K562 (cell line): ENCODE data around the gene CD300A. TPM values are rescaled to one million over a fixed set of nuclear protein-coding genes. Genes with fewer than 3 reads are reported as not detected.

Experiments
- ATAC-seq: fragments of 200-7000 bp; cut with Tn5 transposase; 3 replicates; pipeline ENCODE4 v1.9.1; 2020; ENCODE audit warnings: moderate library complexity
- BruUV-seq: library from RNA; stranded (reverse); fragments of 400-500 nt; replicated peaks from 2 replicates; lab custom pipeline; 2021; lab: Mats Ljungman, UMichigan
- CTCF ChIA-PET: fragments of 300-600 bp; formaldehyde crosslinking; extraction: SDS; loops from one replicate; lab custom pipeline; 2021; ENCODE audit warnings: low intra/inter-chr PET ratio; lab: Yijun Ruan, JAX
- POLR2A ChIA-PET: fragments of 300-600, 350-650 bp; sonication (Branson Sonifier 250); formaldehyde crosslinking; extraction: SDS; loops from one replicate; lab custom pipeline; 2021; ENCODE audit warnings: antibody characterized with exemption, inconsistent platforms; lab: Yijun Ruan, JAX
- DNase-seq, 4 experiments: peaks; one replicate each; pipeline versions ENCODE4 v3.0.0 to v3.0.0-alpha.2; 2011 to 2018; ENCODE audit warnings: low spot score in 3 of 4, mixed read lengths in 3 of 4; ENCODE audit errors: extremely low read depth in 1 of 4
- FAIRE-seq: peaks from 2 replicates; lab custom pipeline; 2011; peaks lifted over from hg19 to GRCh38; lab: Jason Lieb, UNC
- H2AFZ ChIP-seq: 2 replicates; pipeline ENCODE4 v1.6.0; 2011; ENCODE audit warnings: low read depth, low read length, control low read depth, inconsistent platforms
- H3K27ac ChIP-seq: fragments of 200-600 bp; 3 replicates; pipeline ENCODE4 v1.8.0; 2011; ENCODE audit warnings: low read depth, mild to moderate bottlenecking, control low read depth, inconsistent platforms, low read length, moderate library complexity, mixed read lengths; ENCODE audit errors: extremely low read depth
- H3K27me3 ChIP-seq, 2 experiments: fragments of 300-600 bp in 1 of 2; 2 replicates in 1 of 2; 3 replicates in 1 of 2; pipeline versions ENCODE4 v1.6.0 to v1.8.0; 2011; ENCODE audit warnings: inconsistent platforms in 2 of 2, low read length in 2 of 2, mild to moderate bottlenecking in 1 of 2, mixed read lengths in 1 of 2, moderate library complexity in 1 of 2; ENCODE audit not compliant: control insufficient read depth in 2 of 2, insufficient read depth in 2 of 2
- H3K36me3 ChIP-seq: fragments of 300-600 bp; 3 replicates; pipeline ENCODE4 v1.8.0; 2011; ENCODE audit warnings: mild to moderate bottlenecking, low read length, inconsistent platforms; ENCODE audit not compliant: control insufficient read depth, insufficient read depth
- H3K4me1 ChIP-seq, 2 experiments: fragments of 200-600 bp in 1 of 2; replicated peaks in 1 of 2; 2 replicates in 1 of 2; 3 replicates in 1 of 2; pipeline versions ENCODE4 v1.5.1 to v1.8.0; 2011; ENCODE audit warnings: inconsistent platforms in 2 of 2, low read length in 2 of 2, mild to moderate bottlenecking in 1 of 2, mixed read lengths in 1 of 2, moderate library complexity in 1 of 2; ENCODE audit not compliant: control insufficient read depth in 2 of 2, insufficient read depth in 2 of 2
- H3K4me2 ChIP-seq: 2 replicates; pipeline ENCODE4 v1.6.1; 2011; ENCODE audit warnings: low read length, control low read depth, inconsistent platforms, mixed read lengths; ENCODE audit not compliant: insufficient read depth
- H3K4me3 ChIP-seq: fragments of 200-600 bp; sonication (generic), shearing (Covaris generic); 2 replicates; pipeline ENCODE4 v1.5.1; 2016; ENCODE audit warnings: control low read depth, inconsistent platforms
- H3K79me2 ChIP-seq: fragments of 200-600 bp; 3 replicates; pipeline ENCODE4 v1.8.0; 2011; ENCODE audit warnings: low read length, inconsistent platforms; ENCODE audit not compliant: control insufficient read depth, insufficient read depth
- H3K9ac ChIP-seq, 2 experiments: 2 replicates each; pipeline versions ENCODE4 v1.6.0 to v1.6.1; 2011; ENCODE audit warnings: low read depth in 2 of 2, low read length in 2 of 2, control low read depth in 1 of 2, inconsistent platforms in 1 of 2, mild to moderate bottlenecking in 1 of 2, mixed read lengths in 1 of 2; ENCODE audit not compliant: insufficient read depth in 1 of 2
- H3K9me1 ChIP-seq: one replicate; pipeline ENCODE4 v1.6.0; 2011; ENCODE audit warnings: inconsistent platforms, mild to moderate bottlenecking, low read length, moderate library complexity; ENCODE audit not compliant: control insufficient read depth, insufficient read depth
- H3K9me3 ChIP-seq: replicated peaks from 2 replicates; pipeline ENCODE4 v1.5.1; 2011; ENCODE audit warnings: low read depth, low read length, inconsistent platforms; ENCODE audit not compliant: control insufficient read depth, insufficient read depth
- H4K20me1 ChIP-seq: replicated peaks from 2 replicates; pipeline ENCODE4 v1.6.1; 2011; ENCODE audit warnings: low read length, inconsistent platforms, mixed read lengths; ENCODE audit not compliant: control insufficient read depth, insufficient read depth
- CXXC5 ChIP-seq: fragments of 250-450 bp; sonication (Bioruptor Pico); IDR thresholded peaks from 2 replicates; pipeline ENCODE4 v1.8.0; 2022; ENCODE audit warnings: inconsistent platforms, mild to moderate bottlenecking, moderate library complexity
- GTF2F1 ChIP-seq: IDR thresholded peaks from 2 replicates; pipeline ENCODE4 v1.6.1; 2011; ENCODE audit warnings: low read depth, low read length, improper control_type of control experiment
- HNRNPL ChIP-seq: fragments of 200-400 bp; formaldehyde crosslinking; IDR thresholded peaks from 2 replicates; pipeline ENCODE4 v1.6.1; 2017; ENCODE audit warnings: low read depth, mild to moderate bottlenecking, low read length
- IFI16 ChIP-seq: fragments of 250-450 bp; sonication (Bioruptor Pico); IDR thresholded peaks from 2 replicates; pipeline ENCODE4 v2.1.2; 2022; ENCODE audit warnings: mild to moderate bottlenecking, inconsistent platforms
- PHF8 ChIP-seq: fragments of 200-600 bp; sonication (generic); IDR thresholded peaks from 2 replicates; pipeline ENCODE4 v1.6.1; 2012; ENCODE audit warnings: mixed run types, mild to moderate bottlenecking, inconsistent platforms, low read length, moderate library complexity, borderline replicate concordance
- SRSF7 ChIP-seq: fragments of 200-400 bp; formaldehyde crosslinking; optimal IDR thresholded peaks from 2 replicates; pipeline ENCODE3; 2017; ENCODE audit warnings: mild to moderate bottlenecking, low read depth, low read length
- ZKSCAN8 ChIP-seq: fragments of 200-800 bp; sonication (Bioruptor generic); IDR thresholded peaks from 2 replicates; pipeline ENCODE4 v1.6.1; 2016; ENCODE audit warnings: missing genetic modification characterization, missing compliant biosample characterization
- ZNF311 ChIP-seq: fragments of 250-450 bp; sonication (Bioruptor Pico); IDR thresholded peaks from 2 replicates; pipeline ENCODE4 v1.4.0; 2020; ENCODE audit warnings: mild to moderate bottlenecking, moderate library complexity
- ZNF764 ChIP-seq: fragments of 250-450 bp; sonication (Bioruptor Pico); IDR thresholded peaks from 2 replicates; pipeline ENCODE4 v1.4.0; 2020; ENCODE audit warnings: low read depth, mild to moderate bottlenecking, moderate library complexity
- WGBS: fragments of 100-300 bp; shearing (Covaris generic); methylation state at CpG from one replicate; pipeline ENCODE4 v1.1.6; 2016; ENCODE audit warnings: low coverage, mixed read lengths; ENCODE audit not compliant: insufficient coverage; ENCODE audit errors: missing lambda C conversion rate; 5-methylcytosine and 5-hydroxymethylcytosine counted together
- in situ Hi-C: fragments of 300-500 bp; cut with MboI; formaldehyde crosslinking; loops from 4 replicates; pipeline ENCODE4 v1.15.0; 2018; ENCODE audit warnings: inconsistent platforms, mixed read lengths
- intact Hi-C: fragments of 100-400 bp; cut with micrococcal nuclease; formaldehyde crosslinking; loops from 2 replicates; pipeline ENCODE4 v1.14.2; 2022
- polyA plus RNA-seq, 8 experiments: library from polyadenylated mRNA; depleted of rRNA in 4 of 8; stranded (reverse) in 5 of 8; unstranded in 3 of 8; fragments of >200 nt; fragmentation: Nextera tagmentation in 2 of 8; fragmentation: Illumina TruSeq in 1 of 8; extraction: Ambion mirVana in 2 of 8; extraction: Trizol in 1 of 8; gene quantifications; 2 replicates each; pipeline versions ENCODE4 v1.2.1 to v1.2.3, GENCODE V29; 2011 to 2014; ENCODE audit warnings: inconsistent platforms in 1 of 8, missing spikeins in 1 of 8
- total RNA-seq, 7 experiments: library from RNA; depleted of rRNA in 6 of 7; stranded (reverse); fragments of >200 nt in 6 of 7; fragmentation: Illumina TruSeq in 2 of 7; extraction: Trizol in 2 of 7; gene quantifications; 2 replicates each; pipeline versions ENCODE4 v1.2.1 to v1.2.3, GENCODE V29; 2011 to 2021; ENCODE audit warnings: low replicate concordance in 1 of 7
- TF ChIP-seq, protein P1 (sequence below): sonication (generic); formaldehyde crosslinking; IDR thresholded peaks from 2 replicates; pipeline ENCODE4 v1.9.0; 2022; ENCODE audit warnings: mild to moderate bottlenecking, missing genetic modification reagents
- TF ChIP-seq, protein P2 (sequence below): fragments of 450-650 bp; IDR thresholded peaks from 2 replicates; pipeline ENCODE4 v1.6.1; 2016
- TF ChIP-seq, protein P3 (sequence below): fragments of 200-800 bp; sonication (Bioruptor generic); IDR thresholded peaks from 2 replicates; pipeline ENCODE4 v1.6.1; 2017; ENCODE audit warnings: missing genetic modification characterization, missing compliant biosample characterization

The CD300A gene
- total and polyA plus RNA-seq, 9 of the 15 experiments (the other 6 are each of a cell fraction or from before 2014, with no cell fraction given) = 0.21 to 1.7 (median 0.41) TPM; not detected in 1

DNA sequence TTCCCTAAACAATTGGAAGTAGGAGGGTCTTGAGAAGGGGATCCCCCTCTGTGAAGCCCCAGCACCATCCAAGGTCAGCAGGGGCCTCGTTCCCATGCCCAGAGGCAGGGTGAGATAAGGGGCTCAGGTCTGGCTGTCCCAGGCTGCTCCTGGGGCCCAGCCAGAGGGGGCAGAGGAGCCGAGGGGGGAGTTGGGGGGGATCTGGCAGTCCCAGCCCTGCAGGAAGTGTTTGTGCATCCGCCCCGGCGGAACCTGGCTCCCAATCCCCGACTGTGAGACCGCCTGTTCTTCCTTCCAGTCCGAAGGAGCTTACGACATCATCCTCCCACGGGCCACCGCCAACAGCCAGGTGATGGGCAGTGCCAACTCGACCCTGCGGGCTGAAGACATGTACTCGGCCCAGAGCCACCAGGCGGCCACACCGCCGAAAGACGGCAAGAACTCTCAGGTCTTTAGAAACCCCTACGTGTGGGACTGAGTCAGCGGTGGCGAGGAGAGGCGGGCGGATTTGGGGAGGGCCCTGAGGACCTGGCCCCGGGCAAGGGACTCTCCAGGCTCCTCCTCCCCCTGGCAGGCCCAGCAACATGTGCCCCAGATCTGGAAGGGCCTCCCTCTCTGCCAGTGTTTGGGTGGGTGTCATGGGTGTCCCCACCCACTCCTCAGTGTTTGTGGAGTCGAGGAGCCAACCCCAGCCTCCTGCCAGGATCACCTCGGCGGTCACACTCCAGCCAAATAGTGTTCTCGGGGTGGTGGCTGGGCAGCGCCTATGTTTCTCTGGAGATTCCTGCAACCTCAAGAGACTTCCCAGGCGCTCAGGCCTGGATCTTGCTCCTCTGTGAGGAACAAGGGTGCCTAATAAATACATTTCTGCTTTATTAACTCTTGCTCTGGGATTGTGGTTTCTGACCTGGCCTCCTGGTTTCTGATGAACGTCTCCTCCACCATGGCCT is 19.6 kb upstream of the CD300A start:
- POLR2A ChIA-PET = no interaction called here
- FAIRE-seq = no peak
- no peak overlapping the region for H3K9ac ChIP-seq
- H3K9me1 ChIP-seq = no peaks in the 10 kb centered on the region
- no peak for TF ChIP-seq HNRNPL
- TF ChIP-seq ZNF764 = no peak
- no peak for TF ChIP-seq CXXC5 (CRISPR knock-in tag)
- TF ChIP-seq, protein P1, sequence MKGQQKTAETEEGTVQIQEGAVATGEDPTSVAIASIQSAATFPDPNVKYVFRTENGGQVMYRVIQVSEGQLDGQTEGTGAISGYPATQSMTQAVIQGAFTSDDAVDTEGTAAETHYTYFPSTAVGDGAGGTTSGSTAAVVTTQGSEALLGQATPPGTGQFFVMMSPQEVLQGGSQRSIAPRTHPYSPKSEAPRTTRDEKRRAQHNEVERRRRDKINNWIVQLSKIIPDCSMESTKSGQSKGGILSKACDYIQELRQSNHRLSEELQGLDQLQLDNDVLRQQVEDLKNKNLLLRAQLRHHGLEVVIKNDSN (CRISPR knock-in tag) = no peak
- TF ChIP-seq SRSF7 = no peak
- no peak for TF ChIP-seq PHF8
- TF ChIP-seq IFI16 = no peak
- TF ChIP-seq GTF2F1 = no peak
- TF ChIP-seq, protein P2, sequence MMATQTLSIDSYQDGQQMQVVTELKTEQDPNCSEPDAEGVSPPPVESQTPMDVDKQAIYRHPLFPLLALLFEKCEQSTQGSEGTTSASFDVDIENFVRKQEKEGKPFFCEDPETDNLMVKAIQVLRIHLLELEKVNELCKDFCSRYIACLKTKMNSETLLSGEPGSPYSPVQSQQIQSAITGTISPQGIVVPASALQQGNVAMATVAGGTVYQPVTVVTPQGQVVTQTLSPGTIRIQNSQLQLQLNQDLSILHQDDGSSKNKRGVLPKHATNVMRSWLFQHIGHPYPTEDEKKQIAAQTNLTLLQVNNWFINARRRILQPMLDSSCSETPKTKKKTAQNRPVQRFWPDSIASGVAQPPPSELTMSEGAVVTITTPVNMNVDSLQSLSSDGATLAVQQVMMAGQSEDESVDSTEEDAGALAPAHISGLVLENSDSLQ = no peak
- no peak for TF ChIP-seq ZKSCAN8 (CRISPR knock-in tag)
- TF ChIP-seq ZNF311 (CRISPR knock-in tag) = no peak
- TF ChIP-seq, protein P3, sequence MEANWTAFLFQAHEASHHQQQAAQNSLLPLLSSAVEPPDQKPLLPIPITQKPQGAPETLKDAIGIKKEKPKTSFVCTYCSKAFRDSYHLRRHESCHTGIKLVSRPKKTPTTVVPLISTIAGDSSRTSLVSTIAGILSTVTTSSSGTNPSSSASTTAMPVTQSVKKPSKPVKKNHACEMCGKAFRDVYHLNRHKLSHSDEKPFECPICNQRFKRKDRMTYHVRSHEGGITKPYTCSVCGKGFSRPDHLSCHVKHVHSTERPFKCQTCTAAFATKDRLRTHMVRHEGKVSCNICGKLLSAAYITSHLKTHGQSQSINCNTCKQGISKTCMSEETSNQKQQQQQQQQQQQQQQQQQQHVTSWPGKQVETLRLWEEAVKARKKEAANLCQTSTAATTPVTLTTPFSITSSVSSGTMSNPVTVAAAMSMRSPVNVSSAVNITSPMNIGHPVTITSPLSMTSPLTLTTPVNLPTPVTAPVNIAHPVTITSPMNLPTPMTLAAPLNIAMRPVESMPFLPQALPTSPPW (CRISPR knock-in tag) = no peak
- TF ChIP-seq, all 486 proteins: peak for 0
- no peak for ATAC-seq
- in situ Hi-C loops (no loop called here), intact Hi-C loops (no loop called here)
- H4K20me1 ChIP-seq = no peaks in the 10 kb centered on the region
- no peak overlapping the region for H3K4me3 ChIP-seq
- CTCF ChIA-PET = no interaction called here
- H3K4me1 ChIP-seq = peaks cover 7 to 25% of the 10 kb centered on the region in 2 experiments; a peak in 3 of 5 replicates
- H3K4me2 ChIP-seq = no peak overlapping the region
- H3K27me3 ChIP-seq = peaks cover 14 to 48% of the 10 kb centered on the region in 2 experiments; a peak in 4 of 5 replicates
- DNase-seq = no peak
- H2AFZ ChIP-seq = no peak overlapping the region
- no peaks in the 10 kb centered on the region for H3K9me3 ChIP-seq
- H3K79me2 ChIP-seq = no peaks in the 10 kb centered on the region
- BruUV-seq = no TSS peak
- WGBS = 20% methylated on average over 26 of the region's 31 CpGs
- H3K27ac ChIP-seq = no peak overlapping the region
- H3K36me3 ChIP-seq = no peaks in the 10 kb centered on the region
